Measurements from ENCODE around the gene MEIS3.

GRCh38 chr19:47357788-47358680 is 61.3 kb downstream of the MEIS3 start:
- TF ChIP-seq SP1 (IDR thresholded peaks at IDR 0.05) (no peak), FOXK2 (IDR thresholded peaks at IDR 0.05) (no peak), CTBP1 (IDR thresholded peaks at IDR 0.05; ENCODE audit: borderline replicate concordance) (no peak), NFRKB (IDR thresholded peaks at IDR 0.05) (no peak), ZNF384 (IDR thresholded peaks at IDR 0.05) (no peak), ARNT (IDR thresholded peaks at IDR 0.05) (no peak), HDGF (IDR thresholded peaks at IDR 0.05; ENCODE audit: borderline replicate concordance) (no peak), SUZ12 (IDR thresholded peaks at IDR 0.05) (no peak), BHLHE40 (IDR thresholded peaks at IDR 0.05; ENCODE audit: borderline replicate concordance) (no peak), L3MBTL2 (conservative IDR thresholded peaks at IDR 0.05) (no peak), TARDBP (IDR thresholded peaks at IDR 0.05) (no peak), ELF4 (IDR thresholded peaks at IDR 0.05) (no peak)
- TF ChIP-seq, protein P1, sequence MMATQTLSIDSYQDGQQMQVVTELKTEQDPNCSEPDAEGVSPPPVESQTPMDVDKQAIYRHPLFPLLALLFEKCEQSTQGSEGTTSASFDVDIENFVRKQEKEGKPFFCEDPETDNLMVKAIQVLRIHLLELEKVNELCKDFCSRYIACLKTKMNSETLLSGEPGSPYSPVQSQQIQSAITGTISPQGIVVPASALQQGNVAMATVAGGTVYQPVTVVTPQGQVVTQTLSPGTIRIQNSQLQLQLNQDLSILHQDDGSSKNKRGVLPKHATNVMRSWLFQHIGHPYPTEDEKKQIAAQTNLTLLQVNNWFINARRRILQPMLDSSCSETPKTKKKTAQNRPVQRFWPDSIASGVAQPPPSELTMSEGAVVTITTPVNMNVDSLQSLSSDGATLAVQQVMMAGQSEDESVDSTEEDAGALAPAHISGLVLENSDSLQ (IDR thresholded peaks at IDR 0.05): no peak

Data from HEK293T (cell line).